Suprapubic skin (tissue), 4 donors: ENCODE measurements around the gene TNS3. TPM values are rescaled to one million over a fixed set of nuclear protein-coding genes. Genes with fewer than 3 reads are reported as not detected.
A peak's percentile ranks its signal among the peaks of the same experiment; 100 is the strongest.

ENCODE experiments used
- DNase-seq, 2 donors: peaks; one replicate each; pipeline ENCODE4 v3.0.0-alpha.2; 2019; ENCODE audit warnings: low spot score in 2 of 2
- H3K27ac ChIP-seq: fragments of 200-600 bp; sonication (generic); one replicate; pipeline ENCODE4 v1.5.1; 2019
- H3K27me3 ChIP-seq: fragments of 200-600 bp; sonication (generic); one replicate; pipeline ENCODE4 v1.5.1; 2019
- H3K36me3 ChIP-seq: fragments of 200-600 bp; sonication (generic); one replicate; pipeline ENCODE4 v1.5.1; 2019
- H3K4me1 ChIP-seq: fragments of 200-600 bp; sonication (generic); one replicate; pipeline ENCODE4 v1.5.1; 2019
- H3K4me3 ChIP-seq: fragments of 200-600 bp; sonication (generic); one replicate; pipeline ENCODE4 v1.5.1; 2019; ENCODE audit warnings: mild to moderate bottlenecking
- H3K9me3 ChIP-seq: fragments of 200-600 bp; sonication (generic); one replicate; pipeline ENCODE4 v1.5.1; 2019
- CTCF ChIP-seq, 2 donors: fragments of 200-600 bp in 1 of 2; fragments of 450-650 bp in 1 of 2; sonication (generic) in 1 of 2; IDR thresholded peaks; one replicate each; pipeline ENCODE4 v1.5.1; 2016 to 2019; ENCODE audit warnings: antibody characterized with exemption in 2 of 2, mild to moderate bottlenecking in 1 of 2, moderate library complexity in 1 of 2
- EP300 ChIP-seq: sonication (generic); formaldehyde crosslinking; IDR thresholded peaks from one replicate; pipeline ENCODE4 v1.6.1; 2017; ENCODE audit warnings: antibody characterized with exemption
- POLR2A ChIP-seq, 2 donors: fragments of 450-650 bp; IDR thresholded peaks; one replicate each; pipeline ENCODE4 v1.6.1; 2017; ENCODE audit warnings: antibody characterized with exemption in 2 of 2, mild to moderate bottlenecking in 2 of 2, moderate library complexity in 2 of 2
- POLR2AphosphoS5 ChIP-seq, 3 donors: sonication (generic); formaldehyde crosslinking; IDR thresholded peaks; one replicate each; pipeline ENCODE4 v1.6.1; 2017; ENCODE audit warnings: antibody characterized with exemption in 3 of 3
- WGBS: methylation state at CpG from one replicate; pipeline ENCODE4 v1.1.5; 2018; 5-methylcytosine and 5-hydroxymethylcytosine counted together
- total RNA-seq, 4 donors: library from RNA; depleted of rRNA; stranded (reverse); fragments of >200 nt; gene quantifications; one replicate each; pipeline ENCODE4 v1.1.0, GENCODE V29; 2016

Gene TNS3
- total RNA-seq, 4 donors from 2014 or later, result 14.3 to 53.0 (median 31.9) TPM

DNA sequence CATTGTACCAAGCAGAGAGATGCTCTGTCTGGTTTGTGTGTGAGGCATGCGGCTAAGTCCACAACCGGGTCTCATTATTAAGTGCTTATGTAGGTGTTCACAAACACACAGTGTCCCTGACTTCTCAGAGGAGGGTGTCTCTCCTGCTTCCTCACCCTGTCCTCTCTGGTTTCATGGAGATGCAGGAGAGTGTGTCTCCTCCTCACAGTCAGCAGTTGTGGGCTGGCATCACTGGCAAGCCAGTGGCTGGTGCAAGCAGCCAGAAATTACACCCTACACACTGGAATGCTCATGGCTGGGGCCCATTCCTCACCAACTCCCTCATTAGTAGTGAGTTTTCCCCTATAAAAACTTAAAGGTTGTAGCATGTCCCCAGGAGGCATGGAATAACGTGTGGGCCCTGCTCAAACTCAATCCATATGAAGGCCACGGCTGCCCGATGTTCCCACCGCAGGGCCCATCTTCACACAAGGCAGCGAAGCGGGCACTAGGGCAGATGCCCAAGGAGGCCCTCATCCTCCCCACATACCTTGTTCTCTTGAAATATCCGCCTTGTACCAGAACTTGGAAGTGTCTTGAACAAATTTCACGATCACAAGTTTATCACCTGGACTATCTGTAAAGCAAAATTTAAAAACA is 280.1 kb downstream of the TNS3 start:
- Histone ChIP-seq H3K9me3 (no peaks in the 10 kb centered on the region), H3K36me3 (peaks cover 28% of the 10 kb centered on the region), H3K27me3 (no peaks in the 10 kb centered on the region), H3K4me1 (no peaks in the 10 kb centered on the region), H3K4me3 (no peak overlapping the region), H3K27ac (no peak overlapping the region)
- 94% methylated on average over 10 of the region's 10 CpGs for WGBS
- no peak for DNase-seq
- TF ChIP-seq CTCF (IDR thresholded peaks at IDR 0.05), result no peak
- no peak for TF ChIP-seq POLR2AphosphoS5 (IDR thresholded peaks at IDR 0.05)

DNA sequence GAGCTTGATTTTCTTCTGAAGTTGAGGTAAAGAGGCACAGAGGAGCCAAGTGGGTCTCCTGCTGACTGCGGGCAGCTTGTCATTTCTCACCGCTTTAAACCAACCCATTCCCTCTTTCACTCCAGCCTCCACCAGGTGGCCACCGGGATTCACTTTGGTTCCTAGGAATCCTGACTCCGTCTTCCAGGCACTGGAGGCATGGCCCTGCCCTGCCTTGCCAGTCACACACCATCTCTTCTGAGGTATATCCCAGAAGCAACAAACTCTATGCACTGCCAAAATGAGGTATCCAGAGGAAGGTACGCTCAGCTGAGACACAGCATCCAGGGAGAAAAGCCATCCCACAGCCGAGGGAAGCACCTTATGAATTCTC is 280.8 kb downstream of the TNS3 start:
- H3K27ac ChIP-seq, result no peak overlapping the region
- 88% methylated on average over 6 of the region's 6 CpGs for WGBS
- peaks cover 28% of the 10 kb centered on the region for H3K36me3 ChIP-seq
- no peak overlapping the region for H3K4me3 ChIP-seq
- TF ChIP-seq EP300 (no peak), POLR2A (IDR thresholded peaks at IDR 0.05) (no peak), CTCF (IDR thresholded peaks at IDR 0.05) (no peak), POLR2AphosphoS5 (IDR thresholded peaks at IDR 0.05) (no peak)
- H3K27me3 ChIP-seq, result no peaks in the 10 kb centered on the region
- H3K4me1 ChIP-seq, result no peaks in the 10 kb centered on the region
- no peak for DNase-seq
- no peaks in the 10 kb centered on the region for H3K9me3 ChIP-seq

DNA sequence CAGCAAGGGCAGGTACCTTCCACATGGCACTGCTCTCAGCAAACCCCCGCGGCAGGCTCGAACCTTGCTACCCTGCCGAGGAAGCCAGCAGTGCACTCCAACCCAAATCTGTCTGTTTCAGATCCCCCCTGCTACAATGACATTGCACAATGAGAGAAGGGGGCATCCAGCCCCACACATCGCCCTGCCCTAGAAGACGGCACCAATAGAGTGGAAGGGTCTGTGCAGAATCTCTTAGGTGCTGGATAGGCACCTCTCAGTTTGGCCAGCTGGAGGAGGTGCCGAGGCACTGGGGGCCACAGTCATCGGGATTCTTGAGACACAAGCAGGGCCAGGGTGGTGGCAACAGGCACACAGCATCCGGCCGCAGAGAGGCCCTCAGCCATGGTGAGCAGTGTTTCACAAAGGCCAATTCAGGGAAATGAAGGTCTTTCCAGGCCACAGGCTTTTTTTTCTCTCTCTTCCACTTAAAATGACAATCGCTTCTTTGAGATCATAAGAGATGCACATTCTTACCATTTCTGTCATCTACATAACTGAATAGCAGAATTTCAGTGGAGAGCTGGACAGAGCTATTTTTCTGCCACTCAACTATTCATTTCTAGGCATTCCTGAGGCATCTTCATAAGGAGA is 281.3 kb downstream of the TNS3 start:
- no peak overlapping the region for H3K4me3 ChIP-seq
- WGBS, result 85% methylated on average over 10 of the region's 11 CpGs
- no peak for DNase-seq
- H3K27me3 ChIP-seq, result no peaks in the 10 kb centered on the region
- no peaks in the 10 kb centered on the region for H3K9me3 ChIP-seq
- no peak for TF ChIP-seq CTCF (IDR thresholded peaks at IDR 0.05)
- TF ChIP-seq POLR2AphosphoS5 (IDR thresholded peaks at IDR 0.05), result no peak
- TF ChIP-seq EP300, result no peak
- no peak for TF ChIP-seq POLR2A (IDR thresholded peaks at IDR 0.05)
- H3K36me3 ChIP-seq, result peaks cover 28% of the 10 kb centered on the region
- H3K27ac ChIP-seq, result no peak overlapping the region
- peaks cover 2% of the 10 kb centered on the region for H3K4me1 ChIP-seq

DNA sequence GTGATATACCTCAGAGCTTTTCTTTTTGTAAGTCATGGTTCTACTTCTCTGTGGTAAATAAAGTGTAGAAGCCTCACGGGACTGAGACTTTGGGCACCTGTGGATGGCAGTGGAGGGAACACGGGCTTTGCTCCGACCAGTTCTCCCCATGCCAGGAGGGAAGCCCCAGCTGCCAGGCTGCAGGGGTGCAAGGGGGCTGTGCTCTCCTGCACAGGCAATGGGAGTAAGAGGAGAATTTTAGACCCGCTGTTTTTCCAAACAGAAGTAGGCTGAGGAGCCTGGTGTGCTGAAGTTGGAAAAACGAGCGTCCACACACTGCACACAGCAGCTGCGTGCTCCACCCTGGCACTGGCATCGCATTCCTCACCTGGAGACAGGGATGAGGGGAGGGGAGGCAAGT is 282.4 kb downstream of the TNS3 start:
- Histone ChIP-seq H3K9me3 (no peaks in the 10 kb centered on the region), H3K27me3 (no peaks in the 10 kb centered on the region), H3K4me3 (no peak overlapping the region), H3K4me1 (peaks cover 12% of the 10 kb centered on the region), H3K27ac (no peak overlapping the region), H3K36me3 (peaks cover 28% of the 10 kb centered on the region)
- no peak for DNase-seq
- WGBS, result 71% methylated on average over 8 of the region's 8 CpGs
- no peak for TF ChIP-seq EP300
- TF ChIP-seq POLR2A (IDR thresholded peaks at IDR 0.05), result no peak
- no peak for TF ChIP-seq CTCF (IDR thresholded peaks at IDR 0.05)
- no peak for TF ChIP-seq POLR2AphosphoS5 (IDR thresholded peaks at IDR 0.05)

DNA sequence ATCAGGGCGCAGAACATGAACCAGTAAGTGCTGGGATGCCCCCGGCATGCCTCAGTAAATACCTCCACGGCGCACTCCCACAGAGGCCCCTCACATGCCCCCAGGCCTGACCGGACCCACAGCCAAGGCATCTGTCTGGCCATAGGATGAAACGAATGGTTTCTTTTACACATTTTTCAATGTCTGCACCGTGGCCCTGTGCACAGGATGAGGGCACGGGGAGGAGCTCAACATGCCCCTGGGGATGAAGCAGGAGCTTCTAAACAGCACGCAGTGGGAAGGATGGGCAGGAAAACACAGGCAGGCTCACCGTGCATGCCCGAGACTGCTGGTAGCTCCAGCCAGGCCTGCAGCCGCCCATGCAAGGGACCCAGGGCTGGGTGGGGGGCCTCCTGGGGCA is 283.3 kb downstream of the TNS3 start:
- peak in 1 of 2 donors; percentile 74 for DNase-seq
- Histone ChIP-seq H3K27ac (no peak overlapping the region), H3K4me1 (peaks cover 15% of the 10 kb centered on the region), H3K36me3 (peaks cover 24% of the 10 kb centered on the region), H3K4me3 (no peak overlapping the region), H3K9me3 (no peaks in the 10 kb centered on the region), H3K27me3 (no peaks in the 10 kb centered on the region)
- WGBS, result 65% methylated on average over 9 of the region's 12 CpGs
- no peak for TF ChIP-seq CTCF (IDR thresholded peaks at IDR 0.05)
- no peak for TF ChIP-seq POLR2AphosphoS5 (IDR thresholded peaks at IDR 0.05)
- TF ChIP-seq POLR2A (IDR thresholded peaks at IDR 0.05), result no peak
- TF ChIP-seq EP300, result no peak
